HG03196 (cell line): Measurements from ENCODE around the gene PPP1R1B.

ENCODE experiments used
- ATAC-seq: cut with Tn5 transposase; IDR thresholded peaks from one replicate; pipeline ENCODE4 v1.9.1; 2021; ENCODE audit not compliant: unreplicated experiment

Gene PPP1R1B

DNA sequence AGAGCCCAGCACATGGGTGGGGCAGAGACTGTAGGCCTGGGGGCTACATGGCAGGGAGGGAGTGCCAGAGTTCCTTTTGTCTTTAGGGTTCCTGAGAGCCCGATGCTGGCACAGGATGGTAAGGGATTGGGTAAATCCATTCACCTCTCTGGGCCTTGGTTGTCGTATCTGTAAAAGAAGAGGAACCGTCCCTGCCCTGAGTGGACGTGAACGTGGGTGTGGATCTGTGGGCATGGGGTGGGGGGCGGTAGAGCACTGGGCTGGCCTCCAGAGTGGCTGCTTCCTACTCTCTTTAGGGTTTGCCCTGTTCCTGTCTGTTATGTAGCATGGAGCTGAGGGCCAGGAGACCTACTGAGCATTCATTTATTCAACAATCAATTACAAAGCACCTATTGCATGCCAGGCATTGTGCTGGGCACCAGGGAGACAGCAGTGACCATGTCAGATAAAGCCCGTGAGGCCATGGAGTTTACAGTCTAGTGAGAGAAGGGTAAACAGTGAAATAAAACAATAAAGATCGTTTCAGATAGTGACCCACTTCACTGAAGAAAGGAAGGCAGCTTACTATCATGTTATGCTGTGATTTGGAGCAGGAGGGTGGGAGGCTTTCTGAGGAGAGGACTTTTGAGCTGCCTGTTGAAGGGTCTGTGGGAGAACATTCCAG is 25.3 kb downstream of the PPP1R1B start:
- no peak for ATAC-seq

DNA sequence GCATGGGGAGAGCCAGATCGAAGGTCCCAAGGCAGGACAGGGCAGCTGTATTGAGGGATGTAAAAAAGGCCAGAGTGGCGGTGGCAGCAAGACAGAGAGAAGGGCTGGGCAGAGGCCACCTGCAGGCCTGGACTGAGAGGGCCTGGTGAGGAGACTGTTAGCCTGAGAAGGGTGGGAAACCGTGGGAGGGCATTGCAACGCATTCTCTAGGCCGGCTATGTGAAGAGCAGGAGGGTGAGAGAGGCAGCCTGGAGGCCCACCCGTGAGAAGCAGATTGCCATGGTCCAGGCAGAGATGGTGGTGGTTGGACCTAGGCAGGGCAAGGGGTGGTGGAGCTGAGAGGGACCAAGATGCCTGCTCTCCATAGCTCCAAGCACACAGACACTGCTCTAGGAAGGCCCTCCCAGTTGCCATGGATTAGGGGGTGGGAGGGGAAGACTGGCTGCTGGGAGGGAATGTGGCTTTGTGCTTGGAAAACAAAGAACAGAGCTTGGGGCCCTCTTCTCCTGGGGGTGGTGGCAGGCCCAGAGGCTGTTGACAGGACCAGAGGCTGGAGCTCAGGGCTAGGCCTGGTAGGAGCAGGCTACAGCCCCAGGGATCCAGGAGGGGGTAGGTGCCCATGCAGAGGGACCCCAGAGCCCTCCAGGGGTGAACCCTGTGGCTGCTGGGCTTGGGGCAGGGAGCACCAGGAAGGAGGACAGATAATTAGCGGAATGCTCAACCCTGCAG is 26.0 kb downstream of the PPP1R1B start:
- no peak for ATAC-seq

GRCh38 chr17:39653316-39653661 is 26.5 kb downstream of the PPP1R1B start:
- no peak for ATAC-seq

- no peak for ATAC-seq
These were observed 27.0 kb downstream of the PPP1R1B start for GRCh38 chr17:39653662-39654331.

GRCh38 chr17:39655105-39655504 is 28.4 kb downstream of the PPP1R1B start:
- no peak for ATAC-seq

DNA sequence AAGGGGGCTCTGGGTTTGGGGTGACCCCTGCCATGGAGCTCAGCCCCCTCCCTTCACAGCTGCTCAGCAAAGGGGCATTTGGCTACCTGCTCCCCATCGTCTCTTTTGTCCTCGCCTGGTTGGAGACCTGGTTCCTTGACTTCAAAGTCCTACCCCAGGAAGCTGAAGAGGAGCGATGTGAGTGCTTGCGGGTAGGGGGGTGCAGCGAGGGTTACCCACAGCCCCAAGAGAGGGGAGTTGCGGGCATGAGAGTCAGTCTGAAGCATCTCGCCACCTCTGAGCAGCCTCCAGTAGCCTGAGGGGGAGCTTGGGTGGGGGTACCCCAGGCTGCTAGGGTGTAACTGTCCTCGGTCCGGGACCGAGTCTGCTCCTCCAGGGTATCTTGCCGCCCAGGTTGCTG is 31.6 kb downstream of the PPP1R1B start:
- no peak for ATAC-seq

DNA sequence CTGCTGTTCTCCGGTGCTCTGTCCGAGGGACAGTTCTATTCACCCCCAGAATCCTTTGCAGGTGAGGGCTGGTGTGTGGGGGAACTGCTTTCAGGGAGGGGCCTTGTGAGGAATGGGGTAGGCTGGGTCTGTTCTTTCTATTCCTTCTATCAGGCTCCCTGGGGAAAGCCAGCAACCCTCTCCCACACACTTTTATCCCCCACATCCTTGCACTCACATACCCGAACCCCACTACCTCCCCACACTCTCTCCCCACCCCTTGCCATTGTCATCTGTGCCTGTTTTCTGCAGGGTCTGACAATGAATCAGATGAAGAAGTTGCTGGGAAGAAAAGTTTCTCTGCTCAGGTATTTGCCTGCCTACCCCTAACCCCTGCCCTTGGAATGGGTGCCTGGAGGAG is 32.0 kb downstream of the PPP1R1B start:
- no peak for ATAC-seq

GRCh38 chr17:39659279-39660010 is 32.7 kb downstream of the PPP1R1B start:
- no peak for ATAC-seq

- ATAC-seq, result no peak
These were observed 33.2 kb downstream of the PPP1R1B start for GRCh38 chr17:39660011-39660360.

DNA sequence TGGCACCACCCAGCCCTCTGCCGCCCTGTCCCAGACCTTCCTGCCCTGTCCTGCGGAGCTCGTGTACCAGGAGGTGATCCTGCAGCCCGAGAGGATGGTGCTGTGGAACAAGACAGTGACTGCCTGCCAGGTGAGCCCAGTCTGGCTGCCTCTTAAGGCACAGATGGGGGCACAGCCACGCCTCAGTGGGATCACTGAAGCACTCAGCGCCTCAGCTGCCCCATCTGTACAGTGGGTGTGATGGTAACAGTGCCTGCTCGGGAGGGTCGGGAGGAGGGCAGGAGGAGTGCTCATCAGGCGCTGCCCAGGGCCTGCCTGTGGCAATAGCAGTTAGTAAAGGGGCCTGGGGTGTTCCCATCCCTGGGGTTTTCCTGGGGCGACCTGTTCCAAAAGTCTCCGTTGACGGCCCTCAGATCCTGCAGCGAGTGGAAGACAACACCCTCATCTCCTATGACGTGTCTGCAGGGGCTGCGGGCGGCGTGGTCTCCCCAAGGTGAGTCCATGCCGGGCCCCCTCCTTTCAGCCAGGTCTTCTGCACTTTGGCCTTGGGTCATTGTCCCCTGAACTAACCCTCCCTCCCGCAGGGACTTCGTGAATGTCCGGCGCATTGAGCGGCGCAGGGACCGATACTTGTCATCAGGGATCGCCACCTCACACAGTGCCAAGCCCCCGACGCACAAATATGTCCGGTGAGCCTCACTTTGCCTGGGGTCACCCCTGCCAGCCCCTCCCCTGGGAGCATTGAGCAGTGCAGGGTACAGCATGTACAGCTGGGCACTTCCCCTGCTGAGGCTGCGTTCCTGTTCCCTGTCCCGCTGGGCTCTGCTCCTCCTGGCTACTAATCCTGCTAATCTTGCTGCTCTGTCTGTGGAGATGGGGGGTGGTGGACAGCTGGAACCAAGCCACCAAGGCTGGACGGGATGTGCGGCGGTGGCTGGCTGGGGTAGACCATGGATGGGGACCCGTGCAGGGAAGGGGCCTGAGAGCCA is 33.9 kb downstream of the PPP1R1B start:
- ATAC-seq, result no peak

GRCh38 chr17:39661744-39662541 is 35.2 kb downstream of the PPP1R1B start:
- ATAC-seq, result no peak

DNA sequence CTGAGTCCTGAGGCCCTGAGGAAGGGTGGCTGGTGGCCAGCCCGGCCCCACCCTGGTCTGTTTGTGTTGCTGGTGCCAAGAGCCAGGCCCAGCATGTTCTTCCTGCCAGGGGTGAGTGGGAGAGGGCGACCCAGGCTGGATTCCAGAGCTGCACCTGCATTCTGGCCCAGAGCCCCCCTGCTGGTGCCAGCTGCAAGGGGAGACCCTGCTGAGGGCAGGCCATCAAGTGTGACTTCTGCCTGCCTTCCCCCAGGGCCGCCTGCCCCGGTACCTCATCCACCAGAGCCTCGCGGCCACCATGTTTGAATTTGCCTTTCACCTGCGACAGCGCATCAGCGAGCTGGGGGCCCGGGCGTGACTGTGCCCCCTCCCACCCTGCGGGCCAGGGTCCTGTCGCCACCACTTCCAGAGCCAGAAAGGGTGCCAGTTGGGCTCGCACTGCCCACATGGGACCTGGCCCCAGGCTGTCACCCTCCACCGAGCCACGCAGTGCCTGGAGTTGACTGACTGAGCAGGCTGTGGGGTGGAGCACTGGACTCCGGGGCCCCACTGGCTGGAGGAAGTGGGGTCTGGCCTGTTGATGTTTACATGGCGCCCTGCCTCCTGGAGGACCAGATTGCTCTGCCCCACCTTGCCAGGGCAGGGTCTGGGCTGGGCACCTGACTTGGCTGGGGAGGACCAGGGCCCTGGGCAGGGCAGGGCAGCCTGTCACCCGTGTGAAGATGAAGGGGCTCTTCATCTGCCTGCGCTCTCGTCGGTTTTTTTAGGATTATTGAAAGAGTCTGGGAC is 36.0 kb downstream of the PPP1R1B start:
- no peak for ATAC-seq

- ATAC-seq, result no peak
These were observed 36.6 kb downstream of the PPP1R1B start for GRCh38 chr17:39663340-39663687.

DNA sequence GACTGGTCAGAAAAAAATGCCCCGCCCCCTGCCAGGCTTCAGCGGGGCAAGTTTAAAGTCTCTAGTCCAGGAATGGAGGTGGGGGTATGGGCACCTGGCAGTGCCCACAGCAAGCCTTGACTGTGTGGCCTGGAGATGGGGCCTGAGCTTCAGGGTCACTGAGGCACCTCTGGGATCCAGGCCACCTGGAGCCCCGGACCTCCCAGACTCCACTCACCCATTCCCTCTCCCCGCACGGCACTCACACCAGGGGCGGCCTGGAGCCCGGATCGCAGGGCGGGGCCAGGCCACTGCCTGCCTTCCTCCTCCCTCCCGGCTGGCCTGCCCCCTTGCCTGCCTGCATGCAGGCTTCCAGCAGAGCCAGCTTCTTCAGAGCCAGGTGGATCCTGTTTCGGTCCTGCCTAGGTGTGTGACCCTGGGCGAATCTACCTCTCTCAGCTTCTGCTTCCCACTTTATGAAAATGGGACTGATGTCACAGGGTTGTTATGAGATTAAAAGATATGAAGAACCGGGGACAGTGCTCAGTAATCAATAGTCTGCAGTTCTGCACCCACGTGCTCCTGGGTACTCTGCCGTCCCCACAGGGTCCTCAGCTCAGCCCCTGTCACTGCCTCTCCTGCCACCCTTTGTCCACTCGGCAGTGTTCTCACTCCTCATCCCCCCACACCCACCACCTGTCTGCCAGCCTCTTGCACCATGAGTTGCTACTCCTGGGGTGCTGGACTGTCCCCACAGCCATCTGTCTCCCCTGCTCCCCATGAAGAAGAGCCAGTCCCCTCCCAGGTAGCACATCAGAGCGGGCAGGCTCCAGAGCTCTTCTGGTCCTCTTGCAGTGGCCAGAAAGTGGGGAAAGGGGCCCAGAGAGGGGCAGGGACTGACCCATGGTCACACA is 37.2 kb downstream of the PPP1R1B start:
- no peak for ATAC-seq

- ATAC-seq, result no peak
These were observed 38.1 kb downstream of the PPP1R1B start, which contains the start of gene TCAP for GRCh38 chr17:39664581-39665561. Gene TCAP, plus strand, starts transcription at chr17:39665349. Its CDS starts 11 bp downstream, at chr17:39665360.

- ATAC-seq, result no peak
These were observed 39.0 kb downstream of the PPP1R1B start for GRCh38 chr17:39665642-39666224.
